PFSK-1 (cell line): Measurements from ENCODE around the gene LUZP2.

Source experiments
- FOXP2 ChIP-seq: optimal IDR thresholded peaks from 2 replicates; pipeline ENCODE3; 2011; ENCODE audit warnings: borderline replicate concordance, control low read depth, inconsistent platforms; ENCODE audit not compliant: insufficient read depth; ENCODE audit errors: extremely low read length, extremely low read depth
- POLR2AphosphoS5 ChIP-seq: IDR thresholded peaks from 2 replicates; pipeline ENCODE4 v1.6.1; 2012; ENCODE audit warnings: low read depth, mild to moderate bottlenecking, control low read depth, low read length, moderate library complexity
- REST ChIP-seq, 2 experiments: IDR thresholded peaks; 2 replicates each; pipeline versions ENCODE4 v1.6.1 to v1.8.0; 2011 to 2012; ENCODE audit warnings: low read depth in 2 of 2, low read length in 2 of 2, control low read depth in 1 of 2, inconsistent platforms in 1 of 2, mild to moderate bottlenecking in 1 of 2, moderate library complexity in 1 of 2; ENCODE audit not compliant: insufficient read depth in 1 of 2
- SIN3A ChIP-seq: IDR thresholded peaks from 2 replicates; pipeline ENCODE4 v1.6.1; 2012; ENCODE audit warnings: mild to moderate bottlenecking, low read length, moderate library complexity, borderline replicate concordance; ENCODE audit not compliant: insufficient read depth
- TAF1 ChIP-seq: IDR thresholded peaks from 2 replicates; pipeline ENCODE4 v1.6.1; 2012; ENCODE audit warnings: low read length, control low read depth, borderline replicate concordance; ENCODE audit not compliant: insufficient read depth

The LUZP2 gene

DNA sequence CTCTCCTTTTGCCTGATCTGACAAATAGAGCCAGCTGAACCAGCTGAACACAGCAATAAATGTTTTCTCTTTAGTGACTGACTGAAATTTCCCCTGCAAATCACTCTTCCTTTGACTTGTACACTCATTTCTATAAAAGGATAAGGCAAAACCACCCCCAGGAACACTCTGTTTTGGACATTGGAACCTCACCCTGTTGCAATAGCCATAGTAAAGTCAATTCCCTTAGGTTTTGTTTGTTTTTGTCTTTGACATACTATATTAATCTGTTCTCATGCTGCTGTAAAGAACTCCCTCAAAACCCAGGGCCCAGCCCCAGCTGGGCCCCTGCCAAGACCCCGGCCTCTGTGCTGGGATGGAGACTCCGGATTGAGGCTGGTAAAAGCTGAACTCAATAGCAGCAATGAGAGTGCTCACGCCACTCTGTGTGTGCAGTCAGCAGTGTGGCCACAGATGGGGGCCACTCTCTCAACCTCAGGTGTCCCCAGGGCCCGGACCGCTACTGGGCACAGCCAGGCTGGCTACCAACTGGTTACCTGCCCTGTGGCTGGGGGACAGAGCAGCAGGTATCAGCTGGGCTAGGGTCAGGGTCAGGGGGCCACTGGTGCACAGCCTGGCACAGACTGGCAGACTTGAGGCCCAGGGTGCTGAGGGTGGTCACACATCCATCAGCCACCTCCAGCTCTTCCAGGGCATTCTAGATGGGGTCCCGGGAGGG is 597.4 kb downstream of the LUZP2 start:
- TF ChIP-seq POLR2AphosphoS5 (no peak), REST (IDR thresholded peaks at IDR 0.05; ENCODE audit: insufficient read depth in 1 of 2, low read depth in 2 of 2, low read length in 2 of 2) (no peak), SIN3A (no peak), FOXP2 (no peak), TAF1 (no peak)

GRCh38 chr11:25119416-25119815 is 622.6 kb downstream of the LUZP2 start:
- no peak for TF ChIP-seq SIN3A
- no peak for TF ChIP-seq FOXP2
- no peak for TF ChIP-seq TAF1
- TF ChIP-seq REST (IDR thresholded peaks at IDR 0.05; ENCODE audit: insufficient read depth in 1 of 2, low read depth in 2 of 2, low read length in 2 of 2) = no peak
